Mesenchymal stem cell (in vitro differentiated cells and primary cell): Measurements from ENCODE around the gene DOCK6.
A peak's percentile ranks its signal among the peaks of the same experiment; 100 is the strongest.

Experiments used
- DNase-seq: peaks from one replicate; pipeline ENCODE4 v3.0.0-alpha.2; 2013
- H2AFZ ChIP-seq: one replicate; pipeline ENCODE4 v1.6.1; 2013; ENCODE audit warnings: low read depth, mild to moderate bottlenecking, control low read depth, inconsistent platforms, low read length, moderate library complexity
- H2AK5ac ChIP-seq: 2 replicates; pipeline ENCODE4 v1.6.1; 2013; ENCODE audit warnings: low read length, moderate library complexity, mild to moderate bottlenecking, inconsistent platforms; ENCODE audit not compliant: severe bottlenecking
- H2BK120ac ChIP-seq: one replicate; pipeline ENCODE4 v1.6.1; 2013; ENCODE audit warnings: low read depth, mild to moderate bottlenecking, inconsistent platforms, low read length, moderate library complexity
- H2BK12ac ChIP-seq, 2 experiments: one replicate each; pipeline ENCODE4 v1.6.1; 2013; ENCODE audit warnings: inconsistent platforms in 2 of 2, low read length in 2 of 2, mild to moderate bottlenecking in 2 of 2, moderate library complexity in 2 of 2, control low read depth in 1 of 2
- H2BK15ac ChIP-seq: one replicate; pipeline ENCODE4 v1.6.1; 2013; ENCODE audit warnings: mild to moderate bottlenecking, low read depth, inconsistent platforms; ENCODE audit not compliant: poor library complexity, severe bottlenecking
- H2BK5ac ChIP-seq: 2 replicates; pipeline ENCODE4 v1.6.1; 2013; ENCODE audit warnings: low read depth, mild to moderate bottlenecking, low read length, control low read depth, inconsistent platforms; ENCODE audit not compliant: poor library complexity, severe bottlenecking
- H3K14ac ChIP-seq, 2 experiments: one replicate each; pipeline ENCODE4 v1.6.1; 2013; ENCODE audit warnings: inconsistent platforms in 2 of 2, low read length in 2 of 2, control low read depth in 1 of 2, mild to moderate bottlenecking in 1 of 2, moderate library complexity in 1 of 2
- H3K18ac ChIP-seq, 2 experiments: one replicate each; pipeline ENCODE4 v1.6.1; 2013; ENCODE audit warnings: inconsistent platforms in 2 of 2, low read length in 2 of 2, control low read depth in 1 of 2, low read depth in 1 of 2, mild to moderate bottlenecking in 1 of 2
- H3K23ac ChIP-seq, 2 experiments: one replicate each; pipeline ENCODE4 v1.6.1; 2013; ENCODE audit warnings: inconsistent platforms in 2 of 2, low read length in 2 of 2, mild to moderate bottlenecking in 2 of 2, moderate library complexity in 2 of 2, control low read depth in 1 of 2
- H3K27ac ChIP-seq: 2 replicates; pipeline ENCODE4 v1.5.1; 2013; ENCODE audit warnings: mild to moderate bottlenecking, moderate library complexity, low read length, control low read depth, inconsistent platforms; ENCODE audit not compliant: poor library complexity, severe bottlenecking
- H3K27me3 ChIP-seq, 2 experiments: 2 replicates each; pipeline versions ENCODE4 v1.6.1 to v1.7.0; 2013; ENCODE audit warnings: low read length in 2 of 2, mild to moderate bottlenecking in 2 of 2, moderate library complexity in 2 of 2, control low read depth in 1 of 2, inconsistent platforms in 1 of 2; ENCODE audit not compliant: control insufficient read depth in 1 of 2, insufficient read depth in 1 of 2
- H3K36me3 ChIP-seq, 2 experiments: 2 replicates each; pipeline versions ENCODE4 v1.6.1 to v1.7.0; 2013; ENCODE audit warnings: low read length in 2 of 2, control low read depth in 1 of 2, inconsistent platforms in 1 of 2, low read depth in 1 of 2, mild to moderate bottlenecking in 1 of 2; ENCODE audit not compliant: insufficient read depth in 2 of 2, control insufficient read depth in 1 of 2
- H3K4ac ChIP-seq, 2 experiments: one replicate each; pipeline ENCODE4 v1.6.1; 2013; ENCODE audit warnings: inconsistent platforms in 2 of 2, low read length in 2 of 2, mild to moderate bottlenecking in 2 of 2, moderate library complexity in 2 of 2, control low read depth in 1 of 2, low read depth in 1 of 2
- H3K4me1 ChIP-seq: 2 replicates; pipeline ENCODE4 v1.6.1; 2013; ENCODE audit warnings: low read depth, low read length, control low read depth; ENCODE audit not compliant: control insufficient read depth, insufficient read depth
- H3K4me2 ChIP-seq: 2 replicates; pipeline ENCODE4 v1.6.1; 2013; ENCODE audit warnings: low read length, mild to moderate bottlenecking, inconsistent platforms; ENCODE audit not compliant: poor library complexity, severe bottlenecking
- H3K4me3 ChIP-seq, 2 experiments: 2 replicates each; pipeline versions ENCODE4 v1.5.1 to v1.7.0; 2013; ENCODE audit warnings: low read length in 2 of 2, mild to moderate bottlenecking in 2 of 2, control low read depth in 1 of 2, low read depth in 1 of 2; ENCODE audit not compliant: insufficient read depth in 1 of 2
- H3K79me1 ChIP-seq: replicated peaks from 2 replicates; pipeline ENCODE4 v1.6.1; 2013; ENCODE audit warnings: mild to moderate bottlenecking, control low read depth, low read length, inconsistent platforms; ENCODE audit not compliant: poor library complexity, severe bottlenecking
- H3K9ac ChIP-seq: 2 replicates; pipeline ENCODE4 v1.7.0; 2013; ENCODE audit warnings: mild to moderate bottlenecking, low read length, moderate library complexity
- H3K9me3 ChIP-seq: 2 replicates; pipeline ENCODE4 v1.7.0; 2013; ENCODE audit warnings: mild to moderate bottlenecking, low read length; ENCODE audit not compliant: control insufficient read depth
- H4K8ac ChIP-seq: one replicate; pipeline ENCODE4 v1.6.1; 2013; ENCODE audit warnings: inconsistent platforms, mild to moderate bottlenecking, low read length, moderate library complexity
- H4K91ac ChIP-seq: one replicate; pipeline ENCODE4 v1.6.1; 2013; ENCODE audit warnings: mild to moderate bottlenecking, low read length, inconsistent platforms
- WGBS: methylation state at CpG from one replicate; pipeline ENCODE4 v1.1.7; 2013; ENCODE audit warnings: mixed read lengths; 5-methylcytosine and 5-hydroxymethylcytosine counted together

DOCK6 gene

DNA sequence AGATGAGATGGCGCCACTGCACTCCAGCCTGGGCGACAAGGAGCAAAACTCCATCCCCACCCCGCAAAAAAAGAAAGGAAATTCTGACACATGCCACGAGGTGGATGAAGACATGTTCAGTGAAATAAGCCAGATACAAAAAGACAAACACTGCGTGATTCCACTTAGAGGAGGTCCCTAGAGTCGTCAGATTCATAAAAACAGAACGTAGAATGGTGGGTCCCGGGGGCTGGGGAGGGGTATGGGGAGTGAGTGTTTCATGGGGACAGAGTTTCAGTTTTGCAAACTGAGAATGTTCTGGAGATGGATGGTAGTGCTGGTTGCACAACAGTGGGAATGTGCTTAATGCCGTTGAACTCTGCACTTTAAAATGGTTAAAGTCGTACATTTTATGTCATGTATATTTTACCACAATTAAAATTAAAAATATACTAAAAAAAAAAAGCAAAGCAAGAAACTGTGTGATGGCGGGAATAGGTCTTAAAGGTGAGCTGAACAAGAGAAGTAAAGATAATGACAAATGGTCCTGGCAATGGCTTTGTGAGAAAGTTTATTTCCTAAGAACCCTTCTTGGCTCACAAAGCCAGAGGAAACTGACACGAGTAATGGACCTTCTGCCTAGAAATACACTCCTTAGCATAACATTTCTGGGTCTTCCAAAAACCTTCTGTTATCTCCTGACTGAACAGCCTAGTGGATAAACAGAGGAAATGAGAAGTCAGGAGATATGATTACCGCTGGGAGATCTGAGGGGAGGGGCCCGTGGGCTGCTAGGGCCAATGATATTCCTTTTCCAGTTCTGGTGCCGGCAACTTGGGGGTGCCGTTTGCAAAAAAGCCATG is 102.5 kb downstream of the DOCK6 start:
- Histone ChIP-seq H3K4me1 (peaks cover 6% of the 10 kb centered on the region), H3K4me3 (no peak overlapping the region), H2AK5ac (no peak overlapping the region), H2BK15ac (peak overlapping the region; percentile 68), H3K36me3 (peaks cover 14 to 15% of the 10 kb centered on the region in 2 experiments), H3K9me3 (no peaks in the 10 kb centered on the region), H3K27ac (no peak overlapping the region), H3K14ac (no peak overlapping the region), H3K79me1 (peaks cover 7% of the 10 kb centered on the region), H3K27me3 (no peaks in the 10 kb centered on the region), H2BK120ac (no peak overlapping the region), H4K91ac (no peak overlapping the region), H3K9ac (peak overlapping the region; percentile 75), H3K4ac (peak overlapping the region in 1 of 2 experiments; percentile 18), H3K4me2 (no peak overlapping the region), H3K18ac (no peak overlapping the region), H3K23ac (no peak overlapping the region), H2BK12ac (no peak overlapping the region), H4K8ac (peak overlapping the region; percentile 37), H2BK5ac (no peak overlapping the region), H2AFZ (no peak overlapping the region)
- peak; percentile 87 for DNase-seq
- 35% methylated on average over 10 of the region's 16 CpGs for WGBS

DNA sequence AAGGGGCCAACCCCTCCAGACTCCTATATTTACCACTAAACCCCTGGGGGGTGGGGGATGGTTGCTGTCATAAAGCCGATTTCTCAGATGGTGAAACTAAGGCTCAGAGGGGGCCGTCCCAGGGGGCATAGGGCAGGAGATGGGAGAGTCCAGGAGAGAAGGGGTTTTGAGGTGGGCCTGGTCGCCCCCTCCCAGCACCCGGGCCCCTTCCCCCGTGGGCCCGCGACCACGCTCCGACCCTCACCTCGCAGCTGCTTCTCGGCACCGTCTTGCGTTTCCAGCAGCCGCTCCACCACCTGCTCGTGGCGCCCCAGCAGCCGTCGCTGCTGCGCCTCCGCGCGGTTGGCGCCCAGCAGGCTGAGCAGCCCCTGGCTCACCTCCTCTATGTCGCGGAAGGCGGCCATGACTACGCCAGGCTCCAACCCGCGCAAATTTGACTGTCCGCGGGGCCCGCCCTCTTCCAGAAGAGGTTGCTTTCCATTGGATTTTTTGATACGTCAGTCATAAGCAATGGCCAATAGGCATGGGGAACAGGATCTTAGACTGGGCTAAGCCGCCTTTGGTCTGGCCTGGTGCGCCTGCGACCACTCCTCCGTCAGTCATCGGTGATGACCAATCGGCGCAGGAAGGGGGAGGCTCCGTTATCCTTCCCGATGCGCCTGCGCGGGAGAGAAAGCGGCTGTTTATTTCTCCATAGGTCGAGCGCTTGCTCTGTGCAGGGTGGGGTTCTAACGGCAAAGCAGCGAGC is 106.8 kb downstream of the DOCK6 start, which contains the start of gene SPC24:
TSS of gene SPC24 (minus strand) at position 410 of the 748 bp plus-strand sequence. CDS start at position 404, 6 bp downstream.
- H2BK120ac ChIP-seq: no peak within 1 kb of the TSS
- peak within 1 kb of the TSS; percentile 30 for H3K27ac ChIP-seq
- H3K18ac ChIP-seq: peak within 1 kb of the TSS; percentile 48 to 96
- peak; percentile 99 for DNase-seq
- peak within 1 kb of the TSS; percentile 70 for H4K91ac ChIP-seq
- H3K4ac ChIP-seq: peak within 1 kb of the TSS in 1 of 2 experiments; percentile 93
- H3K4me3 ChIP-seq: peak within 1 kb of the TSS; percentile 90 to 99
- H2AK5ac ChIP-seq: peak within 1 kb of the TSS; percentile 89
- peak within 1 kb of the TSS; percentile 59 for H2BK5ac ChIP-seq
- peak within 1 kb of the TSS; percentile 88 for H3K9ac ChIP-seq
- H4K8ac ChIP-seq: peak within 1 kb of the TSS; percentile 57
- peak within 1 kb of the TSS in 1 of 2 experiments; percentile 90 for H2BK12ac ChIP-seq
- peak within 1 kb of the TSS; percentile 100 for H2AFZ ChIP-seq
- H3K27me3 ChIP-seq: no peaks in the 10 kb centered on the region
- peak within 1 kb of the TSS in 1 of 2 experiments; percentile 97 for H3K23ac ChIP-seq
- H2BK15ac ChIP-seq: peak within 1 kb of the TSS; percentile 70
- peak within 1 kb of the TSS; percentile 99 for H3K4me2 ChIP-seq
- peaks cover 14% of the 10 kb centered on the region for H3K4me1 ChIP-seq
- H3K9me3 ChIP-seq: no peaks in the 10 kb centered on the region
- peak within 1 kb of the TSS in 1 of 2 experiments; percentile 99 for H3K14ac ChIP-seq
- H3K79me1 ChIP-seq: peaks cover 7% of the 10 kb centered on the region
- H3K36me3 ChIP-seq: no peaks in the 10 kb centered on the region
- WGBS: under 1% methylated on average over 50 of the region's 50 CpGs

DNA sequence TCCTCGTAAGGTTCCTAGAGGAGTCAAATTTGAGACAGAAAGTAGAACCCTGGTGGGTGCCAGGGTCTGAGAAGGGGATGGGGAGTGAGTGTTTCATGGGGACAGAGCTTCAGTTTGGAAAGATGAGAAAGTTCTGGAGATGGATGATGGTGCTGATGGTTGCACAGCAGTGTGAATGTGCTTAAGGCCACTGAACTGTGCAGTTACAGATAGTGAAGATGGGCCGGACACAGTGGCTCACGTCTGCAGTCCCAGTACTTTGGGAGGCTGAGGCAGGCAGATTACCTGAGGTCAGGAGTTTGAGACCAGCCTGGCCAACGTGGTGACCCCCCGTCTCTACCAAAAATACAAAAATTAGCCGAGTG is 107.7 kb downstream of the DOCK6 start:
- Histone ChIP-seq H2BK5ac (no peak overlapping the region), H3K23ac (no peak overlapping the region), H3K18ac (no peak overlapping the region), H3K4ac (no peak overlapping the region), H3K4me1 (peaks cover 14% of the 10 kb centered on the region), H3K9ac (peak overlapping the region; percentile 88), H2BK12ac (no peak overlapping the region), H2AFZ (no peak overlapping the region), H3K4me2 (no peak overlapping the region), H2AK5ac (no peak overlapping the region), H3K9me3 (no peaks in the 10 kb centered on the region), H2BK120ac (no peak overlapping the region), H4K8ac (no peak overlapping the region), H2BK15ac (no peak overlapping the region), H3K14ac (no peak overlapping the region), H3K4me3 (peak overlapping the region in 1 of 2 experiments; percentile 90), H3K27me3 (no peaks in the 10 kb centered on the region), H3K79me1 (peaks cover 8% of the 10 kb centered on the region), H4K91ac (no peak overlapping the region), H3K27ac (no peak overlapping the region), H3K36me3 (no peaks in the 10 kb centered on the region)
- DNase-seq: no peak
- WGBS: 41% methylated on average over 6 of the region's 6 CpGs
